HEK293 (cell line): ENCODE measurements around the gene CCNG1.
A peak's percentile ranks its signal among the peaks of the same experiment; 100 is the strongest.

Source experiments
- CTCF ChIA-PET: fragments of 350-600 bp; formaldehyde crosslinking; extraction: SDS; loops from one replicate; lab custom pipeline; 2021; ENCODE audit warnings: antibody characterized with exemption; lab: Yijun Ruan, JAX
- POLR2A ChIA-PET: fragments of 300-600 bp; formaldehyde crosslinking; extraction: SDS; loops from one replicate; lab custom pipeline; 2020; ENCODE audit warnings: antibody characterized with exemption, inconsistent platforms; lab: Yijun Ruan, JAX
- H3K27ac ChIP-seq: fragments of 200-500 bp; sonication (Bioruptor generic); 2 replicates; pipeline ENCODE4 v1.5.1; 2014; ENCODE audit warnings: low read depth, low read length, control low read depth, inconsistent platforms; ENCODE audit errors: extremely low read depth
- H3K36me3 ChIP-seq, 2 experiments: fragments of 200-500 bp in 1 of 2; sonication (Bioruptor generic) in 1 of 2; 1 replicate in 1 of 2; 2 replicates in 1 of 2; pipeline ENCODE4 v1.5.1; 2014 to 2017; ENCODE audit warnings: inconsistent platforms in 2 of 2, low read length in 2 of 2; ENCODE audit not compliant: control insufficient read depth in 2 of 2, insufficient read depth in 1 of 2
- H3K4me1 ChIP-seq: fragments of 200-500 bp; sonication (Bioruptor generic); 2 replicates; pipeline ENCODE4 v1.5.1; 2014; ENCODE audit warnings: mild to moderate bottlenecking, low read length, inconsistent platforms; ENCODE audit not compliant: control insufficient read depth, insufficient read depth
- H3K4me3 ChIP-seq: 2 replicates; pipeline ENCODE4 v1.5.1; 2011; ENCODE audit warnings: low read depth, mild to moderate bottlenecking, control low read depth, low read length, moderate library complexity
- H3K9me3 ChIP-seq: fragments of 200-500 bp; sonication (Bioruptor generic); 2 replicates; pipeline ENCODE4 v1.5.1; 2014; ENCODE audit warnings: low read depth, low read length, inconsistent platforms; ENCODE audit not compliant: control insufficient read depth, insufficient read depth
- CTCF ChIP-seq: fragments of 450-650 bp; formaldehyde crosslinking; IDR thresholded peaks from 2 replicates; pipeline ENCODE4 v1.5.1; 2016; ENCODE audit warnings: missing biosample characterization, missing genetic modification characterization
- EGR2 ChIP-seq: fragments of 450-650 bp; formaldehyde crosslinking; IDR thresholded peaks from 2 replicates; pipeline ENCODE4 v1.5.1; 2016; ENCODE audit warnings: low read depth, missing biosample characterization, missing genetic modification characterization
- GFI1B ChIP-seq: fragments of 450-650 bp; formaldehyde crosslinking; IDR thresholded peaks from 2 replicates; pipeline ENCODE4 v1.5.1; 2016; ENCODE audit warnings: missing biosample characterization, missing genetic modification characterization
- KLF8 ChIP-seq: fragments of 450-650 bp; formaldehyde crosslinking; IDR thresholded peaks from 2 replicates; pipeline ENCODE4 v1.5.1; 2016; ENCODE audit warnings: missing biosample characterization, missing genetic modification characterization
- KLF9 ChIP-seq: fragments of 450-650 bp; formaldehyde crosslinking; IDR thresholded peaks from 2 replicates; pipeline ENCODE4 v1.5.1; 2016; ENCODE audit warnings: missing biosample characterization, missing genetic modification characterization, low read depth
- MEIS1 ChIP-seq: sonication (generic); formaldehyde crosslinking; IDR thresholded peaks from 2 replicates; pipeline ENCODE4 v1.8.1; 2022; ENCODE audit warnings: missing genetic modification reagents, mild to moderate bottlenecking, borderline replicate concordance
- SETDB1 ChIP-seq: IDR thresholded peaks from one replicate; pipeline ENCODE4 v1.6.1; 2017; ENCODE audit warnings: mild to moderate bottlenecking, low read length, moderate library complexity, mixed read lengths; ENCODE audit not compliant: insufficient read length
- YY2 ChIP-seq: fragments of 450-650 bp; formaldehyde crosslinking; IDR thresholded peaks from 2 replicates; pipeline ENCODE4 v1.5.1; 2016; ENCODE audit warnings: missing biosample characterization, missing genetic modification characterization
- ZBTB11 ChIP-seq: fragments of 450-650 bp; formaldehyde crosslinking; conservative IDR thresholded peaks from 2 replicates; pipeline ENCODE4 v1.5.1; 2016; ENCODE audit warnings: low read depth, missing biosample characterization, missing genetic modification characterization
- ZNF169 ChIP-seq: fragments of 450-650 bp; formaldehyde crosslinking; IDR thresholded peaks from 2 replicates; pipeline ENCODE4 v1.5.1; 2016; ENCODE audit warnings: missing biosample characterization, missing genetic modification characterization
- ZNF366 ChIP-seq: fragments of 450-650 bp; formaldehyde crosslinking; conservative IDR thresholded peaks from 2 replicates; pipeline ENCODE4 v1.5.1; 2016; ENCODE audit warnings: missing biosample characterization, missing genetic modification characterization
- ZNF391 ChIP-seq: fragments of 450-650 bp; formaldehyde crosslinking; IDR thresholded peaks from 2 replicates; pipeline ENCODE4 v1.5.1; 2016; ENCODE audit warnings: low read depth, missing biosample characterization, missing genetic modification characterization, borderline replicate concordance
- ZNF426 ChIP-seq: fragments of 450-650 bp; formaldehyde crosslinking; IDR thresholded peaks from 2 replicates; pipeline ENCODE4 v1.5.1; 2017; ENCODE audit warnings: missing biosample characterization, missing genetic modification characterization, mild to moderate bottlenecking, inconsistent platforms, moderate library complexity
- ZNF561 ChIP-seq: fragments of 450-650 bp; IDR thresholded peaks from 2 replicates; pipeline ENCODE4 v1.5.1; 2018; ENCODE audit warnings: missing biosample characterization, missing genetic modification characterization, borderline replicate concordance
- ZNF654 ChIP-seq: fragments of 450-650 bp; formaldehyde crosslinking; IDR thresholded peaks from 2 replicates; pipeline ENCODE4 v1.5.1; 2016; ENCODE audit warnings: low read depth, missing biosample characterization, missing genetic modification characterization
- ZNF660 ChIP-seq: fragments of 450-650 bp; IDR thresholded peaks from 2 replicates; pipeline ENCODE4 v1.5.1; 2018; ENCODE audit warnings: missing biosample characterization, mild to moderate bottlenecking, missing genetic modification characterization
- ZNF677 ChIP-seq: fragments of 450-650 bp; IDR thresholded peaks from 2 replicates; pipeline ENCODE4 v1.5.0; 2018; ENCODE audit warnings: missing biosample characterization, mild to moderate bottlenecking, missing genetic modification characterization, moderate library complexity
- ZNF791 ChIP-seq: fragments of 450-650 bp; formaldehyde crosslinking; IDR thresholded peaks from 2 replicates; pipeline ENCODE4 v1.5.1; 2016; ENCODE audit warnings: missing biosample characterization, missing genetic modification characterization
- ZNF830 ChIP-seq: fragments of 450-650 bp; IDR thresholded peaks from 2 replicates; pipeline ENCODE4 v1.5.0; 2018; ENCODE audit warnings: missing biosample characterization, missing genetic modification characterization, low read depth, mild to moderate bottlenecking, moderate library complexity
- ZSCAN18 ChIP-seq: fragments of 450-650 bp; formaldehyde crosslinking; IDR thresholded peaks from 2 replicates; pipeline ENCODE4 v1.5.1; 2016; ENCODE audit warnings: missing biosample characterization, missing genetic modification characterization
- TF ChIP-seq, protein P1 (sequence below): fragments of 450-650 bp; formaldehyde crosslinking; IDR thresholded peaks from 2 replicates; pipeline ENCODE4; 2016; ENCODE audit warnings: missing biosample characterization, missing genetic modification characterization
- TF ChIP-seq, protein P2 (sequence below): fragments of 450-650 bp; formaldehyde crosslinking; IDR thresholded peaks from 2 replicates; pipeline ENCODE4 v1.5.1; 2016; ENCODE audit warnings: missing biosample characterization, missing genetic modification characterization

The CCNG1 gene

GRCh38 chr5:163407034-163407655 is 30.2 kb upstream of the CCNG1 start:
- no peaks in the 10 kb centered on the region for H3K36me3 ChIP-seq
- H3K4me1 ChIP-seq = no peaks in the 10 kb centered on the region
- no peak overlapping the region for H3K27ac ChIP-seq
- TF ChIP-seq GFI1B (tag by site-specific recombination) = no peak
- TF ChIP-seq SETDB1 = no peak
- no peak for TF ChIP-seq MEIS1
- TF ChIP-seq, protein P1, sequence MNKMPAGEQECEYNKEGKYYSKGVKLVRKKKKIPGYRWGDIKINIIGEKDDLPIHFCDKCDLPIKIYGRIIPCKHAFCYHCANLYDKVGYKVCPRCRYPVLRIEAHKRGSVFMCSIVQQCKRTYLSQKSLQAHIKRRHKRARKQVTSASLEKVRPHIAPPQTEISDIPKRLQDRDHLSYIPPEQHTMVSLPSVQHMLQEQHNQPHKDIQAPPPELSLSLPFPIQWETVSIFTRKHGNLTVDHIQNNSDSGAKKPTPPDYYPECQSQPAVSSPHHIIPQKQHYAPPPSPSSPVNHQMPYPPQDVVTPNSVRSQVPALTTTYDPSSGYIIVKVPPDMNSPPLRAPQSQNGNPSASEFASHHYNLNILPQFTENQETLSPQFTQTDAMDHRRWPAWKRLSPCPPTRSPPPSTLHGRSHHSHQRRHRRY (tag by site-specific recombination) = no peak
- no peak for TF ChIP-seq EGR2
- TF ChIP-seq ZNF791 = no peak
- no peak for TF ChIP-seq ZNF169 (tag by site-specific recombination)
- TF ChIP-seq ZNF426 (tag by site-specific recombination) = no peak
- no peak for TF ChIP-seq YY2 (tag by site-specific recombination)
- no peak for TF ChIP-seq KLF8 (tag by site-specific recombination)
- no peak for TF ChIP-seq ZSCAN18 (tag by site-specific recombination)
- TF ChIP-seq ZBTB11 (tag by site-specific recombination) = no peak
- no peak for TF ChIP-seq ZNF830 (tag by site-specific recombination)
- no peak for TF ChIP-seq ZNF391
- no peak for TF ChIP-seq ZNF366 (tag by site-specific recombination)
- no peak overlapping the region for H3K4me3 ChIP-seq
- no peaks in the 10 kb centered on the region for H3K9me3 ChIP-seq
- POLR2A ChIA-PET = interaction anchor here (1.8 kb wide), 1 partner anchor 52 kb away, joined by 6 read pairs; the partner anchor contains the start of gene NUDCD2
- CTCF ChIA-PET = interaction anchor here (0.6 to 2.3 kb wide), 7 partner anchors 16 to 1497 kb away, joined by 3 to 27 read pairs (median 4); no protein-coding TSS in a partner anchor

- Histone ChIP-seq H3K27ac (no peak overlapping the region), H3K9me3 (no peaks in the 10 kb centered on the region), H3K4me3 (no peak overlapping the region), H3K36me3 (no peaks in the 10 kb centered on the region), H3K4me1 (no peaks in the 10 kb centered on the region)
- CTCF ChIA-PET = interaction anchor here (0.5 to 2.5 kb wide), 27 partner anchors 9 to 1275 kb away, joined by 3 to 27 read pairs (median 4); no protein-coding TSS in a partner anchor
- POLR2A ChIA-PET = interaction anchor here (0.7 to 1.8 kb wide), 2 partner anchors 30 to 51 kb away, joined by 3 to 6 read pairs; partner anchors contain the start of gene NUDCD2
- TF ChIP-seq CTCF (tag by site-specific recombination) (peak; percentile 80), ZNF677 (tag by site-specific recombination) (no peak), ZNF561 (peak; percentile 34; the same call in 1 of the 2 replicates), ZNF660 (peak; percentile 34; the same call in 1 of the 2 replicates), KLF9 (no peak), ZNF654 (tag by site-specific recombination) (peak; percentile 95)
- TF ChIP-seq, protein P2, sequence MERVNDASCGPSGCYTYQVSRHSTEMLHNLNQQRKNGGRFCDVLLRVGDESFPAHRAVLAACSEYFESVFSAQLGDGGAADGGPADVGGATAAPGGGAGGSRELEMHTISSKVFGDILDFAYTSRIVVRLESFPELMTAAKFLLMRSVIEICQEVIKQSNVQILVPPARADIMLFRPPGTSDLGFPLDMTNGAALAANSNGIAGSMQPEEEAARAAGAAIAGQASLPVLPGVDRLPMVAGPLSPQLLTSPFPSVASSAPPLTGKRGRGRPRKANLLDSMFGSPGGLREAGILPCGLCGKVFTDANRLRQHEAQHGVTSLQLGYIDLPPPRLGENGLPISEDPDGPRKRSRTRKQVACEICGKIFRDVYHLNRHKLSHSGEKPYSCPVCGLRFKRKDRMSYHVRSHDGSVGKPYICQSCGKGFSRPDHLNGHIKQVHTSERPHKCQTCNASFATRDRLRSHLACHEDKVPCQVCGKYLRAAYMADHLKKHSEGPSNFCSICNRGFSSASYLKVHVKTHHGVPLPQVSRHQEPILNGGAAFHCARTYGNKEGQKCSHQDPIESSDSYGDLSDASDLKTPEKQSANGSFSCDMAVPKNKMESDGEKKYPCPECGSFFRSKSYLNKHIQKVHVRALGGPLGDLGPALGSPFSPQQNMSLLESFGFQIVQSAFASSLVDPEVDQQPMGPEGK = 0 out of 2 replicates have a peak, but pooled peaks have one; percentile 31
Measured at GRCh38 chr5:163408311-163408923, 29.0 kb upstream of the CCNG1 start.
